ENCODE results near the gene PCF11. TPM values are rescaled to one million over a fixed set of nuclear protein-coding genes. Genes with fewer than 3 reads are reported as not detected.

The PCF11 gene
- total RNA-seq, 4 donors from 2014 or later, result 77.2 to 168 (median 112) TPM

- 97 to 99% methylated on average over 2 of the region's 2 CpGs for WGBS, 2 donors
- no peaks in the 10 kb centered on the region for H3K27me3 ChIP-seq
- DNase-seq, result no peak
- H3K9me3 ChIP-seq, result no peaks in the 10 kb centered on the region
- no peak for TF ChIP-seq POLR2A (IDR thresholded peaks at IDR 0.05)
- TF ChIP-seq CTCF (IDR thresholded peaks at IDR 0.05), result no peak
- H3K4me1 ChIP-seq, result peaks cover 4 to 5% of the 10 kb centered on the region in 2 donors
- no peak overlapping the region for H3K27ac ChIP-seq
- H3K4me3 ChIP-seq (replicated peaks in 1 of 3), result no peak overlapping the region
- H3K36me3 ChIP-seq, result no peaks in the 10 kb centered on the region
- intact Hi-C loops (cut with DNase I), result loop anchor here (10.0 kb wide), 1 partner anchor 77 kb away; the partner anchor contains the start of gene RAB30
Observed at GRCh38 chr11:83152264-83152663, 4.7 kb upstream of the PCF11 start.

DNA sequence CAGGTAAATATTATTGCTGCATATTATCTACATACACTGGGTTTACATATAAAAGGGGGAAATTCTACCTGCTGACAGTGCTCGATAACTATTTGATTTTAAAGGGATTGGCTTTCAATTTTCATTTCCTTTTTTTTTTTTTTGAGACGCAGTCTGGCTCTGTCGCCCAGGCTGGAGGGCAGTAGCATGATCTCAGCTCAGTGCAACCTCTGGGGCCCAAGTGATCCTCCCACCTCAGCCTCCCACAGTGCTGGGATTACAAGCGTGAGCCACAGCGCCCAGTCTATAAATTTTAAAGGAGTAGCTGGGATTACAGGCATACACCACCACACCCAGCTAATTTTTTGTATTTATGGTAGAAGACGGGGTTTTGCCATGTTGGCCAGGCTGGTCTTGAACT is 3.2 kb upstream of the PCF11 start:
- H3K9me3 ChIP-seq, result no peaks in the 10 kb centered on the region
- no peaks in the 10 kb centered on the region for H3K27me3 ChIP-seq
- no peak for TF ChIP-seq POLR2A (IDR thresholded peaks at IDR 0.05)
- no peak for TF ChIP-seq CTCF (IDR thresholded peaks at IDR 0.05)
- intact Hi-C loops (cut with DNase I), result loop anchor here (10.0 kb wide), 1 partner anchor 79 kb away; the partner anchor contains the start of gene RAB30
- peaks cover 4 to 5% of the 10 kb centered on the region in 2 donors for H3K4me1 ChIP-seq
- H3K27ac ChIP-seq, result no peak overlapping the region
- WGBS, 2 donors, result 93 to 94% methylated on average over 6 of the region's 6 CpGs
- no peaks in the 10 kb centered on the region for H3K36me3 ChIP-seq
- no peak overlapping the region for H3K4me3 ChIP-seq (replicated peaks in 1 of 3)
- no peak for DNase-seq

- H3K4me1 ChIP-seq, result peaks cover 16 to 17% of the 10 kb centered on the region in 2 donors
- peak overlapping the region; percentile 53 to 86 (median 83) for H3K27ac ChIP-seq
- H3K4me3 ChIP-seq (replicated peaks in 1 of 3), result peak overlapping the region; percentile 41 to 61 (median 53)
- H3K9me3 ChIP-seq, result no peaks in the 10 kb centered on the region
- no peaks in the 10 kb centered on the region for H3K27me3 ChIP-seq
- TF ChIP-seq CTCF (IDR thresholded peaks at IDR 0.05) (no peak), POLR2A (IDR thresholded peaks at IDR 0.05) (peak; percentile 54 to 64)
- peak; percentile 99 for DNase-seq
- intact Hi-C loops (cut with DNase I), result loop anchor here (5.0 to 10.0 kb wide), 2 partner anchors 36 to 82 kb away; partner anchors contain the start of genes ANKRD42 and RAB30
- WGBS, 2 donors, result 0 to 1% methylated on average over 24 to 30 of the region's 35 CpGs
- H3K36me3 ChIP-seq, result no peaks in the 10 kb centered on the region
Observed at GRCh38 chr11:83156144-83156995, 561 bp upstream of the PCF11 start.

GRCh38 chr11:83157594-83158356 is 844 bp downstream of the PCF11 start:
- H3K4me3 ChIP-seq (replicated peaks in 1 of 3), result peak overlapping the region; percentile 54 to 97 (median 91)
- H3K9me3 ChIP-seq, result no peaks in the 10 kb centered on the region
- 0 to 1% methylated on average over 16 to 18 of the region's 18 CpGs for WGBS, 2 donors
- peaks cover 17 to 28% of the 10 kb centered on the region in 2 donors for H3K4me1 ChIP-seq
- no peaks in the 10 kb centered on the region for H3K27me3 ChIP-seq
- peak; percentile 50 to 52 for DNase-seq
- H3K36me3 ChIP-seq, result no peaks in the 10 kb centered on the region
- intact Hi-C loops (cut with DNase I), result loop anchor here (5.0 to 10.0 kb wide), 2 partner anchors 35 to 83 kb away; partner anchors contain the start of genes ANKRD42 and RAB30
- peak overlapping the region; percentile 99 for H3K27ac ChIP-seq
- TF ChIP-seq POLR2A (IDR thresholded peaks at IDR 0.05) (peak in 1 of 2 donors; percentile 29), CTCF (IDR thresholded peaks at IDR 0.05) (no peak)

Measured in thyroid gland (tissue), 4 donors.